Retina (tissue), 1 donor: ENCODE measurements around the gene OLFML3.
"Not testable (repeated sequence)": the region's sequence is repeated elsewhere in the genome, so short reads cannot be mapped to it uniquely, and the experiment has no call there.

Source experiments
- DNase-seq: peaks from one replicate; pipeline ENCODE4 v3.0.0-alpha.2; 2016

OLFML3 gene

DNA sequence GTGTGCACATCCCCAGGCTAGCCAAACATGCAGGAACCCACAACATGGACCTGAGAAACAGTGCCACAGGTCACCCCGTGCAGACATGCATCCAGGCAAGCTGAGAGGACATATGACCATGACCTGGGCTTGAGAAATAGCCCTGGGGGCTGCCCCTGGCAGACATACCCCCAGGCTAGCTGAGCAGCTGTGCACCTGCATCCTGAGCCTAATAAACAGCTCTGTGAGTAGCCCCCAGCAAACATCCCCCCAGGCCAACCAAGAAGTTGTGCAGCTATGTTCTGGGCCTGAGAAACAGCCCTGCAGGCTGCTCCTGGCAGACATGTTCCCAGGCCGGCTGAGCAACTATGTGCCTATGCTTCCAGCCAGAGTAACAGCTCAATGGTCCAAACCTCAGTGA lies 14.5 kb downstream of the OLFML3 start:
- no peak for DNase-seq

DNA sequence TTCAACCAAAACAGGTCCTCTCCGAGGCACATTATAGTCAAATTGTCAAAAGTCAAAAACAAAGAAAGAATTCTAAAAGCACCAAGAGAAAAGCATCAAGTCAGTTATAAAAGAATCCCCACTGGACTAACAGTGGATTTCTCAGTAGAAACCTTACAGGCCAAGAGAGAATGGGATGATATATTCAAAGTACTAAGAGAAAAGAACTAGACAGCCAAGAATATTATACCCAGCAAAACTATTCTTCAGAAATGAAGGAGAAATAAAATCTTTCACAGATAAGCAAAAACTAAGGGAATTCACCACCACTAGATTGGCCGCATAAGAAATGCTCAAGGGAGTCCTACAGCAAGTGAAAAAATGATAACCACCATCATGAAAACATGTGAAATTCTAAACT lies 16.1 kb downstream of the OLFML3 start:
- DNase-seq = no peak

DNA sequence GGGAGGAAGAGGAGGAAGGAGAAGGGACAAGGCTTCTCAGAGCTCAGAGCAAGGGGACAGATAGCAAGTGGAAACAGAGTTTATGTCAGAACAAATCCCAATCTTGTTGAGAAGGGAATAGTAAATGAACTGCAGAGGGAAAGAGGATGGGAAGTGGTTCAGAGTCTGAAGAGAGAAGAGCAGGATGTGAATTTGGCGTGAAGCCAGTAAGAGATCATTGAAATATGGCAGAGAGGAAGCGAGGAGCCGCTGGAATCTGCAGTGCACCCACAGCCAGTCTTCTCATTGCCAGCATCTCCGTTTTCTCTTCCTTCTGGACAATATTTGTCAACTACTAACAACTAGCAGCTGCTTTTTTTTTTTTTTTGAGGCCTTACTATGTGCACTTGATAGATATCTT lies 19.1 kb downstream of the OLFML3 start:
- no peak for DNase-seq

GRCh38 chr1:113999233-113999632 lies 20.0 kb downstream of the OLFML3 start:
- DNase-seq = no peak

DNA sequence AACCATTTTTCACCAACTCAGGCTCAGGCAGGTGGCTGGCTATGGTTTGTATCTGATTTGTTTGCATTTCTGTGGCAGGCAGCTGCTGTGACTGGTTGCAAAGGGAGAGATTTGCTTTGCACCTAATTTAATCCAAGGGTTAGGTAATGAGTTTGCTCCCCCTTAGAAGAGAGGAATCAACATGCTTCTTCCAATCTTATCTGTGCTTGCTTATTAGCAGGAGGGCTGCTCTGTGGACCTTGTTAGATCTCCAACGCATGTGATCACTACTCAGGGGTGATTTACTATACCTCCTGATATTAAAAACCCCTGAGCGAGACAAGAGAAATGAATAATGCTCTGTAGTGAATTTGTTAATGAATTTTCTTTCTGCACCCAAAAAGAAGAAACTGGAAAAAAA lies 20.5 kb downstream of the OLFML3 start:
- DNase-seq = no peak

DNA sequence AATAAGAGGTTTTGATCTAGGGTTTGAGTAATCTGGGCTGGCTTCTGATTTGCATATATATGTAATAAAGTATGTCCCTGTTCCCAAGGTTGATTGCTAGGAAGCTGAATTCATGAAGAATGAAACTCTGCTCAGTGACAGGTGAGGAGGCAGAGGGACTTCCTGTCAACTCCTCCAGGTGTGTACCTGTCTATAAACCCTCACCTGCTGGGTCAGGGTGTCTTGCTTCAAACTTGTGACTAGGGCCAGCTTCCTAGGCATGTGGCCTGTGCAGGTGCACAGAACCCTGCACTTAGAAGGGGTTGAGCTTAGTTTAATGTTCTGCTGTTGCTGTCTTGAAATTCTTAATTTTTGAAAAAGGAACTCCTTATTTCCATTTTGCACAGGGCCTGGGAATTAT lies 21.1 kb downstream of the OLFML3 start:
- DNase-seq = no peak

GRCh38 chr1:114002492-114003239 lies 23.4 kb downstream of the OLFML3 start:
- DNase-seq = peak; percentile 76

DNA sequence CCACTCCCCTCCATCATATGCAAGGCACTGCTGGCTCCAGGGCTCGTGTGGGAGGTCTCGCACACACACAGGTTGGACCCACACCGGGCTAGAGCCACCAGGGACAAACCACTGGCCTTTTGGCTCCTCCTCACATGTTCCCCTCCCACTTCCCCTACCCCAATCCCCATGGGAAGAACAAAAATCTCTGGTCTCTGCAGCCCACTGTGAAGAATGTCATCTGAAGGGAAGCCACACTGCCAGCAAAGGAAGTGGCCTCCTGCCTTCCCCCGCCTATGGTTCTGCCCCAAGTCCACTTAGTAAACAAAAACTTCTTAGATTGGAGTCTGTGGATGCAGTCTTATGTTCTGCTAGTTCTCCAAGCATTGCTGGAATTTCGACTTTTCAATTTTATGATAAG lies 24.2 kb downstream of the OLFML3 start:
- DNase-seq = no peak

DNA sequence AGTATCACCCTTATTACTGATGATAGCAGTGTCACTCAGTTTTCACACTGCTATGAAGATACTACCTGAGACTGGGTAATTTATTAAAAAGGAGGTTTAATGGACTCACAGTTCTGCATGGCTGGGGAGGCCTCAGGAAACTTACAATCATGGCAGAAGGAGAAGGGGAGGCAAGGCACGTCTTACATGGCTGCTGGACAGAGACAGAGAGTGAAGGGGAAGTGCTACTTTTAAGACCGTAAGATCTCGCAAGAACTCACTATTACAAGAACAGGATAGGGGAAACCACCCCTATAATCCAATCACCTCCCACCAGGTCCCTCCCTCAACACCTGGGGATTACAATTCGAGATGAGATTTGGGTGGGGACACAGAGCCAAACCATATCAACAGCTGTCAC lies 27.6 kb downstream of the OLFML3 start:
- not testable (repeated sequence) for DNase-seq

DNA sequence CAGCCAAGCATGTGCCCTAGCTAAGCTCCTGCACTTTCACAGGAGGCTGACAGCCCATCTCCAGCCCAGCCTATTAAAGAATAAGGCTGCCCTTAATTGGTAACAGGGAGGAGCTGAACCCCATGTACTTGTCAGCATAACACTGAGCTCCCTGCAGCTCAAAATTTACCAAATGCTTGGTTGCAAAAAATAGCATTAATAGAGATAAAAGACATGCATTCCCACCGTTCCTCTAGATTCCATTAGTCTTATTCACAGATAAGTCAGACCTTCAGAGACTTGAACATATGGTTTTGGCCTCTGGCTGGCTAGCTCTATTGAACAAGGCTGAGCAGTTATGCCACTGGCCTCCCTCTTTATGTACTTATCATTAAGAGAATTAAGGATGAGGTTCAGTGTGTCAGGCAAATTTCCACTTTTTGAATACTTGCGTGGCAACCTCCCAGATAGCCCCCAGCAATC lies 29.2 kb downstream of the OLFML3 start:
- DNase-seq = no peak

DNA sequence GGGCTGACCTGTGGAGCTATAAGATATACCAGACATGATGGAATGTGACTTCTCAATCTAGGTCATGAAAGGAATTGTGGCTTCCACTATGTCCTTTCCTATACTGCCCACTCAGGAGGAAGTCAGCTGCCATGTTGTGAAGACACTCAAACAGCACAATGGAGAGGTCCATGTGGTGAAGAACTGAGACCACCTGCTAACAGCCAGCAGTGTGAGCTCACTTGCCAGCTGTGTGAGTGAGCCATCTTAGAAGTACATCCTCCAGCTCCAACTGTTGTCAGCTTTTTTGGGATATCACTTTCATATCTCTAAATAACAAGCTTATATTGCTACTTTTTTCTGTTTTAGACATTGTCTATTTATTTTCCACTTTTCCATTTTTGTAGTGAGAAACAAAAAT lies 29.7 kb downstream of the OLFML3 start:
- no peak for DNase-seq

DNA sequence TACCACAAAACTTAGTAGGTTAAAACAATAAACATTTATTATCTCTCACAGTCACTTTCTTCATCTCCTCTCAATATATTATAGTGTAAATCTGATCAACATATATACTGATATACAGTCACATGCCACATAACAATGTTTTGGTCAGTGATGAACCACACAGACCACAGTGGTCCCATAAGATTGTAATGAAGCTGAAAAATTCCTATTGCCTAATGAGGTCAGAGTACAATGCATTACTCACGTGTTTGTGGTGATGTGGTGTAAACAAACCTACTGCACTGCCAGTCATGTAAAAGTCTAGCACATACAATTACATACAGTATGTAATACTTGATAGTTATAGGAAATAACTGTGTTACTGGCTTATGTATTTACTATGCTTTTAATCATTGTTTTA lies 30.1 kb downstream of the OLFML3 start:
- no peak for DNase-seq

- DNase-seq = no peak
Observed at GRCh38 chr1:114010433-114011184, 31.3 kb downstream of the OLFML3 start.

DNA sequence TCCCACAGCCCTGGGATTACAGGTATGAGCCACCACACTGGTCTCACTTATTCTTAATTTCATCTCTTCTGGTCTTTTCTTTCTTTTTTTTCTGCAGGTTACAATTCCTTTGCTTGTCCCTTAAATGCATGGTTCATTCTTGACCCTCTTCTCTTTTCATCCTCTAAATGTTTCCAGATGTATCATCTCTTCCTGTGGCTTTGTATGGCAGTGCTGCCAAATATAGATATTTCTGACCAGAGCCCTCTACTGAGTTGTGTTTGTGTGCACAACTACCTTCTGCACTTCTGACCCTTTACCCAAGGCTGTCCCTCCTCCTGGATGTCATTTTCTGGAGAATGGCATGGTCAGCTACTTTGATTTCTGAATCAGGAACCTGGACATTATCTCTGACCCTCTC lies 32.5 kb downstream of the OLFML3 start:
- no peak for DNase-seq

DNA sequence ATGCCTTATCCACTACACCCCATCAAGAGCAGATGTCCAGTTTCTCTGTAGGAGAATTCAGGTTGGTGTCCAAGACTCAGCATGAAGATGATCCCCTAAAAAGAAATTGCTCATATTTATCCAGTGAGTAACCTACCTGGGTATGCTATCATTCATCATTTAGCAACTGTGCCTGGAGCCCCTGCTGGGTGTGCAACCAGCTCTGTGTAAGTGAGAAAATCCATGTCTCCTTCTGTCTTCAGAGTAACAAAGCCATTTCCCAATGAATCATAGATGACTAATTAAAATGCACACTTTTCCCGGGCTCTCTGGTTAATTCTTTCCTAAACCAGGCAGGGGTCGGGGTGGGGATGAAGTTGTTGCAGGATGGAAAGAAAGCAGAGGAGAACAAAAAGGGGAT lies 35.8 kb downstream of the OLFML3 start:
- no peak for DNase-seq

GRCh38 chr1:114019724-114020123 lies 40.5 kb downstream of the OLFML3 start:
- not testable (repeated sequence) for DNase-seq

GRCh38 chr1:114021665-114022099 lies 42.4 kb downstream of the OLFML3 start:
- no peak for DNase-seq

GRCh38 chr1:114022877-114023276 lies 43.6 kb downstream of the OLFML3 start:
- no peak for DNase-seq

DNA sequence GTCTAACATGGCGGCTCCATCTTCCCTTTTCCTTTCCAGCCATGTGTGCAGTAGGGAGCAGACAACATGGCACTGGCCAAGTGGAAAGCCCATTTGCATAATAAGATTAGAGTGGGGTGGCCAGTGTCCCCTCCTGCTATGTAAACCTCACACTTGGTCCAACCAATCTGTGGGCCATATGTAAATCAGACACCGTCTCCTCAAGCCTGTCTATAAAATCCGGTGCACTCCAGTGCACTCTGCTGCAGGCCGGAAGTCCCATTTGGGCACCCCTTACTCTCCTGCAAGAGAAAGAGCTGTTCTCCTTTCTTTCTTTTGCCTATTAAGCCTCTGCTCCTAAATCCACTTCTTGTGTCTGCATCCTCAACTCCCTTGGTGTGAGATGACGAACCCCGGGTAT lies 44.1 kb downstream of the OLFML3 start:
- DNase-seq = peak; percentile 37

DNA sequence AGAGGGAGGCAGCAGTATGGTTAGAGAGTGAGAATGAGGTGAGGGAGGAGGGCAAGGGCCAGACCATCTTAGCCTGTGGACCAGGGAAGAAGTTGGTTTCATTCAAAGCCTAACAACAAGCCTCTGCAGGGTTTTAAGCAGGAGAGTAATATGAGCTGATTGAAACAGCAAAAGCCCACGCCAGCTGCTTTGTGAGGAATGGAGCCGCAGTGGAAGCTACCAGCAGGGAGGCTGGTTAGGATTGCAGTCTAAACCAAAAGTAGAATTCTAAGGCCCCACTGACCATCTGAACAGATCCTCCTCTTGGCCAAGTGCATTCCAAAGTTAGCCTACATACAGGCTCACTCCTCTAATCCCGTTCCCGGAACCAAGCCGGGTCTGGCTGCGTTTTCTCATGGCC lies 44.8 kb downstream of the OLFML3 start:
- no peak for DNase-seq

DNA sequence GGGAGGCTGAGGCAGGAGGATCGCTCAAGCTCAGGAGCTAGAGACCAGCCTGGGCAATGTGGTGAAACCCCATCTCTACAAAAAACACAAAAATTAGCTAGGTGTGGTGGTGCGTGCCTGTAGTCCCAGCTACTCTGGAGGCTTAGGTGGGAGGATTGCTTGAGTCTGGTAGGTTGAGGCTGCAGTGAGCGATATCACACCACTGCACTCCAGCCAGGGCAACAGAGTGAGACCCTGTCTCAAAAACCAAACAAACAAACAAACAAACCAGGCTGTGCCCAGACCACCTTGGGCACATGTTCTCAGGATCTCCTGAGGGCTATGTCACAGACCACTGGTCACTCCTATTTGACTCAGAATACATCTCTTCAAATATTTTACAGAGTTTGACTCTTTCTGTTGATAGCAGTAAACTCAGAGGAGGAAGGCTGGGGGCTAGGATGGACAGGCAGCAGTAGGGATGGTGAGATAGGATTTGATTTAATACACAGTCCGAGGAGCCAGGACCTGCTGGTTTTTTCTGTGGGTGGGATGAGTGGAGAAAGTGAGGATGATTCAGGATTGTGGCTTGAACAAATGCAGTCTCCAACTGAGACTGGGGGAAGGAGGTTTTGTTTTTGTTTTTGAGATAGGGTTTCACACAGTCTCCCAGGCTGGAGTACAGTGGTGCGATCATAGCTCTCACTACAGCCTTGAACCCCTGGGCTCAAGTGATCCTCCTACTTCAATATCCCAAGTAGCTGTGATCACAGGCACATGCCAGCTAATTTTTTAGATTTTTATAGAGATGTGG lies 46.5 kb downstream of the OLFML3 start:
- DNase-seq = no peak

- DNase-seq = no peak
Observed at GRCh38 chr1:114026797-114027196, 47.5 kb downstream of the OLFML3 start.
